ENCODE data around the gene RALGDS. TPM values are rescaled to one million over a fixed set of nuclear protein-coding genes. Genes with fewer than 3 reads are reported as not detected.

RALGDS gene
- total and polyA plus RNA-seq, 2 experiments from 2014 or later: 8.6 to 20.3 TPM

DNA sequence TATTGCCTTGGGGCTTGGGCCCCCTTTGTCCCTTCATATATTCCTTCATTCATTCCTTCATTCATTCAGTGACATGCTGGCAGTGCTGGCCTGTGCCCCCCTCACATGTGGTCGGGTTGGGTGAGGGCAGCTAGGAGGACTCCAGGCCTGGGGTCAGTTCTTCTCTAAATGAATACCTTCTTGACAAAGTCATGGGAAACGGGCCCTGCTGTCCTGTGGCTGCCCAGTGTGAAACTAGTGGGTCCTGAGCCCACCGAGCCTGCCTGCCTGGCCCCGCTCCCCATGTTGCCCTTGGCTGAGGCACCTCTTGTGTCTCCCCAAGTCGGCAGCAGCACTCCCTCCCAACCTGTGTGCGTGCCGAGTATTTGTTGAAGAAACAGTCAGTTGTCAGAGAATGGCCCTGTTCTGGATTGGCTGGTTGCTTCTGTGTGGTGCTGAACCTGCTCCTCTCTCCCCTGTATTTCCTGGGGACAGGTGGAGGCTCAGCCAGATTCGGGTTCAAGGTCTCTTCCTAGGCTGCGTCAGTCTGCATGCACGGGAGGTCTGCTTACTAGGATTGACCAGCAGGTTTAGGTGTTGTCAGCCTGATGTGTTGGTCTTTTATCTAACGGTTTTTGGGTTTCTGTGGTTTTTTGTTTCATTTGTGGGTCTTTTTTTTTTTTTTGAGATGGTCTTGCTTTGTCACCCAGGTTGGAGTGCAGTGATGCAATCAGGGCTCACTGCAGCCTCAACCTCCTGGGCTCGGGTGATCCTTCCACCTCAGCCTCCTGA, 62.3 kb downstream of the RALGDS start (continued):
- TF ChIP-seq, protein P1, sequence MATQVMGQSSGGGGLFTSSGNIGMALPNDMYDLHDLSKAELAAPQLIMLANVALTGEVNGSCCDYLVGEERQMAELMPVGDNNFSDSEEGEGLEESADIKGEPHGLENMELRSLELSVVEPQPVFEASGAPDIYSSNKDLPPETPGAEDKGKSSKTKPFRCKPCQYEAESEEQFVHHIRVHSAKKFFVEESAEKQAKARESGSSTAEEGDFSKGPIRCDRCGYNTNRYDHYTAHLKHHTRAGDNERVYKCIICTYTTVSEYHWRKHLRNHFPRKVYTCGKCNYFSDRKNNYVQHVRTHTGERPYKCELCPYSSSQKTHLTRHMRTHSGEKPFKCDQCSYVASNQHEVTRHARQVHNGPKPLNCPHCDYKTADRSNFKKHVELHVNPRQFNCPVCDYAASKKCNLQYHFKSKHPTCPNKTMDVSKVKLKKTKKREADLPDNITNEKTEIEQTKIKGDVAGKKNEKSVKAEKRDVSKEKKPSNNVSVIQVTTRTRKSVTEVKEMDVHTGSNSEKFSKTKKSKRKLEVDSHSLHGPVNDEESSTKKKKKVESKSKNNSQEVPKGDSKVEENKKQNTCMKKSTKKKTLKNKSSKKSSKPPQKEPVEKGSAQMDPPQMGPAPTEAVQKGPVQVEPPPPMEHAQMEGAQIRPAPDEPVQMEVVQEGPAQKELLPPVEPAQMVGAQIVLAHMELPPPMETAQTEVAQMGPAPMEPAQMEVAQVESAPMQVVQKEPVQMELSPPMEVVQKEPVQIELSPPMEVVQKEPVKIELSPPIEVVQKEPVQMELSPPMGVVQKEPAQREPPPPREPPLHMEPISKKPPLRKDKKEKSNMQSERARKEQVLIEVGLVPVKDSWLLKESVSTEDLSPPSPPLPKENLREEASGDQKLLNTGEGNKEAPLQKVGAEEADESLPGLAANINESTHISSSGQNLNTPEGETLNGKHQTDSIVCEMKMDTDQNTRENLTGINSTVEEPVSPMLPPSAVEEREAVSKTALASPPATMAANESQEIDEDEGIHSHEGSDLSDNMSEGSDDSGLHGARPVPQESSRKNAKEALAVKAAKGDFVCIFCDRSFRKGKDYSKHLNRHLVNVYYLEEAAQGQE (IDR thresholded peaks at IDR 0.05; ENCODE audit: unreplicated experiment): no peak
- no peak for TF ChIP-seq STAT1 (IDR thresholded peaks at IDR 0.05; ENCODE audit: unreplicated experiment)
- TF ChIP-seq POLR2AphosphoS5 (IDR thresholded peaks at IDR 0.05; ENCODE audit: low read depth): no peak
- no peak for TF ChIP-seq ZNF331 (CRISPR knock-in tag; IDR thresholded peaks at IDR 0.05; ENCODE audit: low read depth)

DNA sequence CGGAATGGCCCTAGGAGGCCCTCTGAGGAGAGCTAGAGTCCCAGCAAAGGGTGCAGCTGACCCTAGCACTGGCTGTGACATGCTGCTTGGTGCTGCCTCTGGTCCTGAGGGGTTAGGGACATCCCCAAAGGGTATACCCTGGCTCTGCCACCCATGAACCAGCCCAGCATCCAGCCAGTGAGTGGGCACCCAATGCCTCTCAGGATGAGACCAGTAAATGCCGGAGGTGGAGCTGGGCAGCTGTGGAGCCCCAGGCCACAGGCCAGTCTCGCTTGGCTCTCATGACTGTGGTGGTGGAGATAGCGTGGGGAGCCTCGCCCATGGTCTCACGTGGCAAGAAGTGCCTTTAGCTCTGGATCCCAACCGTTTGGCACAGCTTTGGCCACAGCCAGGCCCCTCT, 63.0 kb downstream of the RALGDS start:
- Mint-ChIP-seq H3K4me3 (no peak overlapping the region), H3K36me3 (ENCODE audit: low read depth) (peaks cover 39% of the 10 kb centered on the region), H3K27me3 (ENCODE audit: insufficient read depth, low read depth, poor library complexity) (peaks cover 5% of the 10 kb centered on the region), H3K9me3 (no peaks in the 10 kb centered on the region), H3K4me1 (peaks cover 30% of the 10 kb centered on the region), H3K27ac (no peak overlapping the region; the same call in 1 of the 2 replicates)
- Histone ChIP-seq H3F3A (replicated peaks; ENCODE audit: low read depth) (0 out of 2 replicates have a peak, but pooled peaks cover 8% of the 10 kb centered on the region), H3K36me3 (ENCODE audit: insufficient read depth) (no peaks in the 10 kb centered on the region; the same call in 1 of the 2 replicates), H3K4me2 (no peak overlapping the region), H4K20me1 (replicated peaks; ENCODE audit: insufficient read depth) (no peaks in the 10 kb centered on the region), H3K79me2 (replicated peaks; ENCODE audit: insufficient read depth) (no peaks in the 10 kb centered on the region), H2AFZ (no peak overlapping the region), H3K9me2 (ENCODE audit: insufficient read depth) (no peaks in the 10 kb centered on the region), H3K27me3 (ENCODE audit: insufficient read depth) (no peaks in the 10 kb centered on the region), H3K4me3 (no peak overlapping the region), H3K27ac (ENCODE audit: low read depth) (no peak overlapping the region), H3K4me1 (ENCODE audit: insufficient read depth) (peaks cover 16% of the 10 kb centered on the region)
- no peak for ATAC-seq
- no peak for DNase-seq (ENCODE audit: low spot score)
- TF ChIP-seq, protein P2, sequence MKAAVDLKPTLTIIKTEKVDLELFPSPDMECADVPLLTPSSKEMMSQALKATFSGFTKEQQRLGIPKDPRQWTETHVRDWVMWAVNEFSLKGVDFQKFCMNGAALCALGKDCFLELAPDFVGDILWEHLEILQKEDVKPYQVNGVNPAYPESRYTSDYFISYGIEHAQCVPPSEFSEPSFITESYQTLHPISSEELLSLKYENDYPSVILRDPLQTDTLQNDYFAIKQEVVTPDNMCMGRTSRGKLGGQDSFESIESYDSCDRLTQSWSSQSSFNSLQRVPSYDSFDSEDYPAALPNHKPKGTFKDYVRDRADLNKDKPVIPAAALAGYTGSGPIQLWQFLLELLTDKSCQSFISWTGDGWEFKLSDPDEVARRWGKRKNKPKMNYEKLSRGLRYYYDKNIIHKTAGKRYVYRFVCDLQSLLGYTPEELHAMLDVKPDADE (IDR thresholded peaks at IDR 0.05): no peak
- TF ChIP-seq NANOG (IDR thresholded peaks at IDR 0.05; ENCODE audit: borderline replicate concordance) (no peak), ZNF114 (CRISPR knock-in tag; IDR thresholded peaks at IDR 0.05) (no peak), ZNF331 (CRISPR knock-in tag; IDR thresholded peaks at IDR 0.05; ENCODE audit: low read depth) (no peak), CREB1 (CRISPR knock-in tag; IDR thresholded peaks at IDR 0.05; ENCODE audit: low read depth) (no peak), JUNB (IDR thresholded peaks at IDR 0.05; ENCODE audit: unreplicated experiment) (no peak), EZH2 (IDR thresholded peaks at IDR 0.05; ENCODE audit: low read depth, unreplicated experiment) (no peak), EZH2phosphoT487 (IDR thresholded peaks at IDR 0.05; ENCODE audit: unreplicated experiment) (no peak)
- TF ChIP-seq, protein P3, sequence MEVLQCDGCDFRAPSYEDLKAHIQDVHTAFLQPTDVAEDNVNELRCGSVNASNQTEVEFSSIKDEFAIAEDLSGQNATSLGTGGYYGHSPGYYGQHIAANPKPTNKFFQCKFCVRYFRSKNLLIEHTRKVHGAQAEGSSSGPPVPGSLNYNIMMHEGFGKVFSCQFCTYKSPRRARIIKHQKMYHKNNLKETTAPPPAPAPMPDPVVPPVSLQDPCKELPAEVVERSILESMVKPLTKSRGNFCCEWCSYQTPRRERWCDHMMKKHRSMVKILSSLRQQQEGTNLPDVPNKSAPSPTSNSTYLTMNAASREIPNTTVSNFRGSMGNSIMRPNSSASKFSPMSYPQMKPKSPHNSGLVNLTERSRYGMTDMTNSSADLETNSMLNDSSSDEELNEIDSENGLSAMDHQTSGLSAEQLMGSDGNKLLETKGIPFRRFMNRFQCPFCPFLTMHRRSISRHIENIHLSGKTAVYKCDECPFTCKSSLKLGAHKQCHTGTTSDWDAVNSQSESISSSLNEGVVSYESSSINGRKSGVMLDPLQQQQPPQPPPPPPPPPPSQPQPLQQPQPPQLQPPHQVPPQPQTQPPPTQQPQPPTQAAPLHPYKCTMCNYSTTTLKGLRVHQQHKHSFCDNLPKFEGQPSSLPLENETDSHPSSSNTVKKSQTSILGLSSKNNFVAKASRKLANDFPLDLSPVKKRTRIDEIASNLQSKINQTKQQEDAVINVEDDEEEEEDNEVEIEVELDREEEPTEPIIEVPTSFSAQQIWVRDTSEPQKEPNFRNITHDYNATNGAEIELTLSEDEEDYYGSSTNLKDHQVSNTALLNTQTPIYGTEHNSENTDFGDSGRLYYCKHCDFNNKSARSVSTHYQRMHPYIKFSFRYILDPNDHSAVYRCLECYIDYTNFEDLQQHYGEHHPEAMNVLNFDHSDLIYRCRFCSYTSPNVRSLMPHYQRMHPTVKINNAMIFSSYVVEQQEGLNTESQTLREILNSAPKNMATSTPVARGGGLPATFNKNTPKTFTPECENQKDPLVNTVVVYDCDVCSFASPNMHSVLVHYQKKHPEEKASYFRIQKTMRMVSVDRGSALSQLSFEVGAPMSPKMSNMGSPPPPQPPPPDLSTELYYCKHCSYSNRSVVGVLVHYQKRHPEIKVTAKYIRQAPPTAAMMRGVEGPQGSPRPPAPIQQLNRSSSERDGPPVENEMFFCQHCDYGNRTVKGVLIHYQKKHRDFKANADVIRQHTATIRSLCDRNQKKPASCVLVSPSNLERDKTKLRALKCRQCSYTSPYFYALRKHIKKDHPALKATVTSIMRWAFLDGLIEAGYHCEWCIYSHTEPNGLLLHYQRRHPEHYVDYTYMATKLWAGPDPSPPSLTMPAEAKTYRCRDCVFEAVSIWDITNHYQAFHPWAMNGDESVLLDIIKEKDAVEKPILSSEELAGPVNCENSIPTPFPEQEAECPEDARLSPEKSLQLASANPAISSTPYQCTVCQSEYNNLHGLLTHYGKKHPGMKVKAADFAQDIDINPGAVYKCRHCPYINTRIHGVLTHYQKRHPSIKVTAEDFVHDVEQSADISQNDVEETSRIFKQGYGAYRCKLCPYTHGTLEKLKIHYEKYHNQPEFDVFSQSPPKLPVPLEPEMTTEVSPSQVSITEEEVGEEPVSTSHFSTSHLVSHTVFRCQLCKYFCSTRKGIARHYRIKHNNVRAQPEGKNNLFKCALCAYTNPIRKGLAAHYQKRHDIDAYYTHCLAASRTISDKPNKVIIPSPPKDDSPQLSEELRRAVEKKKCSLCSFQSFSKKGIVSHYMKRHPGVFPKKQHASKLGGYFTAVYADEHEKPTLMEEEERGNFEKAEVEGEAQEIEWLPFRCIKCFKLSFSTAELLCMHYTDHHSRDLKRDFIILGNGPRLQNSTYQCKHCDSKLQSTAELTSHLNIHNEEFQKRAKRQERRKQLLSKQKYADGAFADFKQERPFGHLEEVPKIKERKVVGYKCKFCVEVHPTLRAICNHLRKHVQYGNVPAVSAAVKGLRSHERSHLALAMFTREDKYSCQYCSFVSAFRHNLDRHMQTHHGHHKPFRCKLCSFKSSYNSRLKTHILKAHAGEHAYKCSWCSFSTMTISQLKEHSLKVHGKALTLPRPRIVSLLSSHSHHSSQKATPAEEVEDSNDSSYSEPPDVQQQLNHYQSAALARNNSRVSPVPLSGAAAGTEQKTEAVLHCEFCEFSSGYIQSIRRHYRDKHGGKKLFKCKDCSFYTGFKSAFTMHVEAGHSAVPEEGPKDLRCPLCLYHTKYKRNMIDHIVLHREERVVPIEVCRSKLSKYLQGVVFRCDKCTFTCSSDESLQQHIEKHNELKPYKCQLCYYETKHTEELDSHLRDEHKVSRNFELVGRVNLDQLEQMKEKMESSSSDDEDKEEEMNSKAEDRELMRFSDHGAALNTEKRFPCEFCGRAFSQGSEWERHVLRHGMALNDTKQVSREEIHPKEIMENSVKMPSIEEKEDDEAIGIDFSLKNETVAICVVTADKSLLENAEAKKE (CRISPR knock-in tag; IDR thresholded peaks at IDR 0.05): no peak
